H1 (cell line): Measurements from ENCODE around the gene F13B. TPM values are rescaled to one million over a fixed set of nuclear protein-coding genes. Genes with fewer than 3 reads are reported as not detected.

Source experiments
- CTCF ChIA-PET: fragments of 300-600 bp; sonication (Branson Sonifier 250); formaldehyde crosslinking; loops from one replicate; lab custom pipeline; 2021; ENCODE audit not compliant: partially characterized antibody; lab: Charles Lee
- POLR2A ChIA-PET: fragments of 300-600 bp; sonication (Branson Sonifier 250); formaldehyde crosslinking; loops from one replicate; lab custom pipeline; 2021; ENCODE audit warnings: inconsistent platforms; ENCODE audit not compliant: partially characterized antibody; lab: Charles Lee
- DNase-seq, 2 experiments: peaks; one replicate each; pipeline versions ENCODE4 v3.0.0 to v3.0.0-alpha.2; 2010 to 2022; ENCODE audit warnings: low spot score in 2 of 2, low read depth in 1 of 2, mixed read lengths in 1 of 2
- FAIRE-seq: peaks from 2 replicates; lab custom pipeline; 2011; peaks lifted over from hg19 to GRCh38; lab: Jason Lieb, UNC
- H2AFZ ChIP-seq: 2 replicates; pipeline ENCODE4 v1.8.1; 2012; ENCODE audit warnings: low read length, inconsistent platforms
- H2AK5ac ChIP-seq: 2 replicates; pipeline ENCODE4 v1.6.1; 2013; ENCODE audit warnings: low read depth, low read length
- H2BK120ac ChIP-seq: replicated peaks from 2 replicates; pipeline ENCODE3; 2013; ENCODE audit warnings: low read depth, low read length, inconsistent platforms
- H2BK12ac ChIP-seq: 2 replicates; pipeline ENCODE4 v1.6.1; 2013; ENCODE audit warnings: low read depth, low read length
- H2BK15ac ChIP-seq: 2 replicates; pipeline ENCODE4 v1.6.1; 2013; ENCODE audit warnings: low read length
- H2BK20ac ChIP-seq: 2 replicates; pipeline ENCODE4 v1.6.1; 2013; ENCODE audit warnings: low read length
- H2BK5ac ChIP-seq: 2 replicates; pipeline ENCODE4 v1.6.1; 2013; ENCODE audit warnings: low read depth, low read length
- H3K14ac ChIP-seq: 2 replicates; pipeline ENCODE4 v1.6.1; 2013; ENCODE audit warnings: inconsistent platforms; ENCODE audit not compliant: insufficient read length
- H3K18ac ChIP-seq: 2 replicates; pipeline ENCODE4 v1.6.1; 2013; ENCODE audit warnings: low read length; ENCODE audit errors: extremely low read depth
- H3K23ac ChIP-seq: 2 replicates; pipeline ENCODE4 v1.6.1; 2013; ENCODE audit warnings: inconsistent platforms; ENCODE audit not compliant: insufficient read length
- H3K23me2 ChIP-seq: 2 replicates; pipeline ENCODE4 v1.6.1; 2013; ENCODE audit warnings: low read depth, low read length
- H3K27ac ChIP-seq: 2 replicates; pipeline ENCODE4 v1.6.1; 2011; ENCODE audit warnings: low read depth, low read length, inconsistent platforms
- H3K27me3 ChIP-seq, 4 experiments: replicated peaks in 1 of 4; 1 replicate in 1 of 4; 2 replicates in 3 of 4; pipeline versions ENCODE4 v1.6.1 to v1.8.1; 2011 to 2013; ENCODE audit warnings: low read length in 3 of 4, mild to moderate bottlenecking in 3 of 4, inconsistent platforms in 2 of 4, mixed read lengths in 2 of 4, moderate library complexity in 1 of 4; ENCODE audit not compliant: control insufficient read depth in 3 of 4, insufficient read depth in 3 of 4; ENCODE audit errors: extremely low read depth in 1 of 4
- H3K36me3 ChIP-seq, 4 experiments: 2 replicates each; pipeline versions ENCODE4 v1.6.1 to v1.8.1; 2011 to 2013; ENCODE audit warnings: mild to moderate bottlenecking in 4 of 4, low read length in 3 of 4, moderate library complexity in 2 of 4, control low read depth in 1 of 4, inconsistent platforms in 1 of 4; ENCODE audit not compliant: insufficient read depth in 4 of 4, control insufficient read depth in 2 of 4
- H3K4ac ChIP-seq: replicated peaks from 2 replicates; pipeline ENCODE3; 2013; ENCODE audit warnings: low read length, low read depth, mixed read lengths, inconsistent platforms; ENCODE audit not compliant: insufficient read length
- H3K4me1 ChIP-seq, 4 experiments: replicated peaks in 1 of 4; 1 replicate in 1 of 4; 2 replicates in 3 of 4; pipeline versions ENCODE4 v1.6.1 to v1.8.1; 2011 to 2013; ENCODE audit warnings: low read length in 3 of 4, inconsistent platforms in 2 of 4, mixed read lengths in 1 of 4; ENCODE audit not compliant: insufficient read depth in 4 of 4, control insufficient read depth in 3 of 4
- H3K4me2 ChIP-seq, 2 experiments: 2 replicates each; pipeline versions ENCODE4 v1.6.1 to v1.8.1; 2011 to 2013; ENCODE audit warnings: low read depth in 2 of 2, low read length in 2 of 2, control low read depth in 1 of 2, inconsistent platforms in 1 of 2, mild to moderate bottlenecking in 1 of 2; ENCODE audit not compliant: insufficient read depth in 1 of 2
- H3K4me3 ChIP-seq, 4 experiments: fragments of 200-600, 300-600 bp in 1 of 4; sonication (generic), shearing (Covaris generic), sonication (Bioruptor Twin) in 1 of 4; 2 replicates each; pipeline versions ENCODE4 v1.5.1 to v1.8.1; 2011 to 2016; ENCODE audit warnings: low read length in 4 of 4, low read depth in 3 of 4, control low read depth in 2 of 4, inconsistent platforms in 2 of 4, mild to moderate bottlenecking in 2 of 4, mixed read lengths in 1 of 4, moderate library complexity in 1 of 4; ENCODE audit not compliant: insufficient read depth in 2 of 4; ENCODE audit errors: extremely low read depth in 1 of 4
- H3K56ac ChIP-seq: replicated peaks from 2 replicates; pipeline ENCODE3; 2013; ENCODE audit warnings: low read depth, mild to moderate bottlenecking, mixed read lengths, low read length, inconsistent platforms; ENCODE audit not compliant: insufficient read length
- H3K79me1 ChIP-seq: 2 replicates; pipeline ENCODE4 v1.6.1; 2013; ENCODE audit warnings: low read depth, low read length, control low read depth
- H3K79me2 ChIP-seq, 2 experiments: 2 replicates each; pipeline versions ENCODE4 v1.6.1 to v1.8.1; 2012 to 2013; ENCODE audit warnings: low read length in 2 of 2, mild to moderate bottlenecking in 2 of 2, inconsistent platforms in 1 of 2; ENCODE audit not compliant: insufficient read depth in 2 of 2, control insufficient read depth in 1 of 2
- H3K9ac ChIP-seq, 4 experiments: replicated peaks in 1 of 4; 1 replicate in 1 of 4; 2 replicates in 3 of 4; pipeline versions ENCODE4 v1.6.1 to v1.8.1; 2011 to 2013; ENCODE audit warnings: low read depth in 3 of 4, low read length in 3 of 4, control low read depth in 2 of 4, mild to moderate bottlenecking in 2 of 4, moderate library complexity in 2 of 4, inconsistent platforms in 1 of 4; ENCODE audit errors: extremely low read depth in 1 of 4
- H3K9me3 ChIP-seq, 2 experiments: 2 replicates each; pipeline versions ENCODE4 v1.6.1 to v1.8.1; 2012 to 2013; ENCODE audit warnings: mild to moderate bottlenecking in 2 of 2, moderate library complexity in 2 of 2, control low read depth in 1 of 2, inconsistent platforms in 1 of 2, low read depth in 1 of 2, low read length in 1 of 2, mixed read lengths in 1 of 2; ENCODE audit not compliant: insufficient read depth in 2 of 2
- H4K20me1 ChIP-seq, 2 experiments: replicated peaks in 1 of 2; 2 replicates each; pipeline versions ENCODE3 to v1.8.1; 2011 to 2013; ENCODE audit warnings: inconsistent platforms in 2 of 2, low read length in 2 of 2, mild to moderate bottlenecking in 1 of 2; ENCODE audit not compliant: insufficient read depth in 2 of 2, control insufficient read depth in 1 of 2
- H4K5ac ChIP-seq: 2 replicates; pipeline ENCODE4 v1.6.1; 2013; ENCODE audit warnings: low read length, low read depth, mixed read lengths, inconsistent platforms; ENCODE audit not compliant: insufficient read length
- H4K8ac ChIP-seq: 2 replicates; pipeline ENCODE4 v1.8.0; 2013; ENCODE audit warnings: mild to moderate bottlenecking, moderate library complexity, low read length, inconsistent platforms; ENCODE audit not compliant: insufficient read depth; ENCODE audit errors: extremely low read depth
- H4K91ac ChIP-seq: replicated peaks from 2 replicates; pipeline ENCODE3; 2013; ENCODE audit warnings: low read length, mixed read lengths, inconsistent platforms; ENCODE audit not compliant: insufficient read length
- WGBS, 2 experiments: shearing (Covaris generic) in 1 of 2; methylation state at CpG; one replicate each; pipeline versions ENCODE4 v1.1.6 to v1.1.7; 2013 to 2015; ENCODE audit warnings: low lambda C conversion rate in 2 of 2, mixed read lengths in 2 of 2, inconsistent platforms in 1 of 2, low coverage in 1 of 2, missing lambda C conversion rate in 1 of 2; ENCODE audit not compliant: insufficient replicate concordance in 2 of 2, insufficient coverage in 1 of 2, insufficient read length in 1 of 2; ENCODE audit errors: extremely low coverage in 1 of 2, missing lambda C conversion rate in 1 of 2; 5-methylcytosine and 5-hydroxymethylcytosine counted together
- polyA plus RNA-seq, 7 experiments: library from polyadenylated mRNA; depleted of rRNA in 3 of 7; stranded (reverse) in 5 of 7; unstranded in 2 of 7; fragments of >200 nt in 5 of 7; fragments of 200-250 nt in 2 of 7; gene quantifications; 1 replicate in 5 of 7; 2 replicates in 1 of 7; 4 replicates in 1 of 7; pipeline versions ENCODE4 v1.2.1 to v1.2.3, GENCODE V29; 2011 to 2013; ENCODE audit warnings: missing spikeins in 2 of 7, mixed read lengths in 2 of 7
- total RNA-seq: library from RNA; stranded (reverse); fragmentation: NEBNext Ultra II Directional; extraction: Animal tissue kit (Norgen Biotek cat#: 25700); gene quantifications from 2 replicates; pipeline ENCODE4 v1.2.1, GENCODE V29; 2021

F13B gene
- total and polyA plus RNA-seq, 2 of the 8 experiments (the other 6 are each of a cell fraction or from before 2014, with no cell fraction given) = not detected

DNA sequence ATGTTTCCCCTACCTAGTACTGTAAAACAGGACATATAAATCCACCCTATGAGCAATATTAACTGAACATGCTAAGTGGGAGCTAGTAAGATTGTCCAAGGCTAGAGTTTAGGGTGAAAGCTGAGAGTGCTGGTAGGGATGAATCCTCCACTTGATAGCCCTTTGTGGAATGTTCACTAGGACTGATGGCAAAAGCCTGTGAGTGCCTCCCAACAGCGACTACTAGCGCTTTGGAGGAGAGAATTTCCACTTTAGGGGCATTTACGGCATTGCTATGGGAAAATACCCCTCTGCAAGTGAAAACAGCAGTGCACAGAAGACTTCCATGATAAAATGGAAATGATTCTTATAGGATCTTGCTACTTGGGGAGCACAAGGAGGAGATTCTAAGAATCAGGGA is 53.8 kb downstream of the F13B start:
- H3K79me1 ChIP-seq = no peaks in the 10 kb centered on the region
- H2AK5ac ChIP-seq = no peak overlapping the region
- CTCF ChIA-PET = no interaction called here
- no peak overlapping the region for H4K91ac ChIP-seq
- FAIRE-seq = no peak
- no peak overlapping the region for H3K14ac ChIP-seq
- 95% methylated on average over 3 of the region's 3 CpGs; no CpG with 5 or more reads in 1 of the 2 experiments for WGBS, 2 experiments
- no peak overlapping the region for H3K9ac ChIP-seq
- H2AFZ ChIP-seq = peak overlapping the region; percentile 69
- peaks cover 3 to 6% of the 10 kb centered on the region in 2 experiments; a peak in 2 of 4 replicates for H3K9me3 ChIP-seq
- no peaks in the 10 kb centered on the region for H3K79me2 ChIP-seq
- no peak overlapping the region for H2BK12ac ChIP-seq
- no peak overlapping the region for H4K8ac ChIP-seq
- H3K56ac ChIP-seq = no peak overlapping the region
- no peaks in the 10 kb centered on the region for H3K23me2 ChIP-seq
- H2BK120ac ChIP-seq = no peak overlapping the region
- no peaks in the 10 kb centered on the region; a peak in 1 of 8 replicates for H3K36me3 ChIP-seq
- H3K27me3 ChIP-seq = no peaks in the 10 kb centered on the region
- DNase-seq = no peak
- no peak overlapping the region for H2BK20ac ChIP-seq
- H3K4ac ChIP-seq = no peak overlapping the region
- H3K18ac ChIP-seq = no peak overlapping the region
- no peak overlapping the region for H3K4me3 ChIP-seq
- POLR2A ChIA-PET = no interaction called here
- H3K23ac ChIP-seq = no peak overlapping the region
- no peak overlapping the region for H3K27ac ChIP-seq
- H3K4me2 ChIP-seq = no peak overlapping the region
- no peaks in the 10 kb centered on the region for H4K20me1 ChIP-seq
- H3K4me1 ChIP-seq = no peaks in the 10 kb centered on the region
- H2BK5ac ChIP-seq = no peak overlapping the region
- H4K5ac ChIP-seq = no peak overlapping the region
- H2BK15ac ChIP-seq = no peak overlapping the region
